GM10266 (cell line): ENCODE results near the gene SLC2A4RG.
"Not testable (repeated sequence)": the region's sequence is repeated elsewhere in the genome, so short reads cannot be mapped to it uniquely, and the experiment has no call there.

Experiments used
- DNase-seq: peaks from one replicate; pipeline ENCODE4 v3.0.0; 2012; ENCODE audit errors: extremely low spot score
- TF ChIP-seq, protein P1 (sequence below): IDR thresholded peaks from 2 replicates; pipeline ENCODE4 v1.5.1; 2012; ENCODE audit warnings: mild to moderate bottlenecking, low read depth; ENCODE audit not compliant: control insufficient read depth, insufficient read depth; ENCODE audit errors: missing control alignments

SLC2A4RG gene

GRCh38 chr20:63774306-63774705 lies 34.7 kb downstream of the SLC2A4RG start:
- no peak for DNase-seq
- TF ChIP-seq, protein P1, sequence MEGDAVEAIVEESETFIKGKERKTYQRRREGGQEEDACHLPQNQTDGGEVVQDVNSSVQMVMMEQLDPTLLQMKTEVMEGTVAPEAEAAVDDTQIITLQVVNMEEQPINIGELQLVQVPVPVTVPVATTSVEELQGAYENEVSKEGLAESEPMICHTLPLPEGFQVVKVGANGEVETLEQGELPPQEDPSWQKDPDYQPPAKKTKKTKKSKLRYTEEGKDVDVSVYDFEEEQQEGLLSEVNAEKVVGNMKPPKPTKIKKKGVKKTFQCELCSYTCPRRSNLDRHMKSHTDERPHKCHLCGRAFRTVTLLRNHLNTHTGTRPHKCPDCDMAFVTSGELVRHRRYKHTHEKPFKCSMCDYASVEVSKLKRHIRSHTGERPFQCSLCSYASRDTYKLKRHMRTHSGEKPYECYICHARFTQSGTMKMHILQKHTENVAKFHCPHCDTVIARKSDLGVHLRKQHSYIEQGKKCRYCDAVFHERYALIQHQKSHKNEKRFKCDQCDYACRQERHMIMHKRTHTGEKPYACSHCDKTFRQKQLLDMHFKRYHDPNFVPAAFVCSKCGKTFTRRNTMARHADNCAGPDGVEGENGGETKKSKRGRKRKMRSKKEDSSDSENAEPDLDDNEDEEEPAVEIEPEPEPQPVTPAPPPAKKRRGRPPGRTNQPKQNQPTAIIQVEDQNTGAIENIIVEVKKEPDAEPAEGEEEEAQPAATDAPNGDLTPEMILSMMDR = no peak

- TF ChIP-seq, protein P1 = peak; percentile 23
- DNase-seq = no peak
Observed at GRCh38 chr20:63775096-63775978, 35.8 kb downstream of the SLC2A4RG start.

GRCh38 chr20:63776875-63777274 lies 37.3 kb downstream of the SLC2A4RG start:
- not testable (repeated sequence) for DNase-seq

GRCh38 chr20:63777614-63778013 lies 38.0 kb downstream of the SLC2A4RG start:
- no peak for DNase-seq
- TF ChIP-seq, protein P1 = no peak

DNA sequence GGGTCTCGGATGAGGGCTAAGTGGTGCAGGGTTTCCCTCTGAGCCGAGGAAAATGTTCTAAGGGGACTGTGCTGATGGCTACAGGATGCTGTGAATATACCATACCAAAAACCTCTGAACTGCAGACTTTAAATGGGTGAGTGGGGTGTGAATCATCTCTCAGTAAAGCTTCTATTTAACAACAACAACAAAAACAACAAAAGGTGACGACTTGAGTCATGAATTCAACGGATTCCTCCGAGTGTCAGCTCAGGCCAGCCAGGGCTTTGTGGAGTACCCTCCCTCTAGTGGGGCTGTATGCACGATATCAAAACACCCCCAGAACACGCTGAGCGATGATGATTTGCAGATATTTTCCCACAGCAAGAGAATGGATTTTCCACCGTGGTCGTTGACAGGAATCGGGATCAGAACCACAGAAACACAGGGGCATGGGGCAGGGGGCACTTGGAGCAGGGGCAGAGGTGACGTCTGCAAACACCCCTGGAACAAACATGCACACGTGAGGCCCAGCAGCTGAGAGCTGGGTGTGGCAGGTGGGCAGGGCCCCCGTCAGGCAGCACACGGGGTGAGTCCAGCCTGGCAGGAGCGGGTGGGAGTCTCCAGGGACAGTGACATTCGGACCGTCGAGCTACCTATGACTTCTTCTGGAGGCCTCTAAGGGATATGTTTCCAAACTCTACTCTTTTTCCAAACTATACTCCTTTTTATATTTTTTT lies 38.6 kb downstream of the SLC2A4RG start:
- TF ChIP-seq, protein P1 = no peak
- no peak for DNase-seq

- TF ChIP-seq, protein P1 = no peak
- DNase-seq = no peak
Observed at GRCh38 chr20:63778857-63779256, 39.3 kb downstream of the SLC2A4RG start.

GRCh38 chr20:63781181-63781580 lies 41.6 kb downstream of the SLC2A4RG start:
- no peak for DNase-seq
- TF ChIP-seq, protein P1 = no peak
